HPDE6-E6E7 (cell line): ENCODE results near the gene HEATR9.

Experiments used
- DNase-seq: peaks from one replicate; pipeline ENCODE4 v3.0.0; 2011; ENCODE audit warnings: missing footprints; ENCODE audit errors: extremely low spot score

Gene HEATR9

DNA sequence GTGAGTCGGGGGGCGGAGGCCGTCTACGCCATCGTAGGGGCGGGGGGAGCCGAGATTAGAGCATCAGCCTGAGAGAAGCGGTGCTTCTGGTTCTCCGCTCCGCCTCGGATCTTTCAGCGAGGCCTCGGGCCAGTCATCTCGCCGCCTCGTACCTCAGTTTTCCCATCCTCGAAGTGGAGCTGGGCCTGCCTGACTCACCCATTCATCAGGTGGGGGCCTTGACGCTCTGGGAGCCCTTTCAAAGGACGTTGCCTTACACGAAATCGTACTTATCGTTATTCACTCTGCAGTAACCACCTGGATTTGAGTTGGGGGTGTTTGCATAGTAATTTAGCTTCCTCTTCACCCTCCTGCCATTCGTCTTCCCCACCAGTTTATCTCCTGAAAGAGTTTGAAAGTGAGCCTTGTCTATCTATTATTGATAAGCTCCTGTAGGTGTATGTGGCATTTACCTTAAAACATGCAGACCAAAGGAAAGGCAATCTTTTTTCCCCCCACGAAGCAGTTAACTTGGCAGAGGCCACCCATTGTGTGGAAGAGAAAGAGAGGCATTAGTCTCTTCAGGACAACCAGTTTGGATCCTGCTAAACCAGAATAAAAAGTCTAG lies 58.7 kb downstream of the HEATR9 start:
- DNase-seq, result no peak

DNA sequence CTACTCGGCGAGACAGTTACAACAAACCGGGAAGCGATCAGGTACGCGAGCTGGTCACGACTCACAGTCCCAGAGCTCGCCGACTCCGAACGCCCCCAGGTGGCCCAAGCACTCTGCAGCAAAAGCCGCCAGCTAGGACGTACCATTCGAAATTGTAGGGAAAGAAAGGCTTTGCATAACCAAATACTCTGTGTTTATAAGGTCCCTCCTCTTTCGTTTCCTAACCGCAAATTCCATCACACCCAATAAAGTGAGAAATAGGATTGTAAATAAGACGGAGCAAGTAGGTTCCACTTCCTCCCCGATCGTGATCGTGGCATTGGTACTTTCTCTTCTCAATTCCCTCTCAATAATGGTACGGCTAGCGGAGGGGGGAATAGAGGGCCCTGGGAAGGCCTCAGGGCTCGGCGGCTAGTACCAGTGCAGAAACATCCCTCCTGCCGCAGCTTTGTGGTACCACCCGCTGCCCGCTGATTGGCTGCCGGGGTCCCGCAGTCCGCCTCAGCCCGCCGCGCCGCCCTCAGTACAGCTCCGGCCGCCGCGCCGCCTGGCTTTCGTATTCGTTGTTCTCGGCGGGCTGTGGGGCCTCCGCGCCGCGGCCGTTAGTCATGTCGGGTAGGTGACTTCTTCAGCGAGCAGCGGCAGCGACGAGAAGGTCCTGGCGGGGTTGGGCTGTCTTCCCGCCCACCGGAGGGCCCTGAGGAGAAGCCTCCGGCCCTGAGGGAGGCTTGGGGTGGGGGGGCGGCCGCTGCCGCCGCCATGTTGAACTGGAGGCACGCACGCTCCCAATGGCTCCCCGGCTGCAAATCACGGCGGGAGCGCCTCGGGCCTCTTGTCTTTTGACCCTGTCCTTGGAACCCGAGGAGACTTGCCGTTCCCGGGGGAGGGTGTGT lies 59.5 kb downstream of the HEATR9 start, which contains the start of gene TAF15:
Gene TAF15, plus strand, starts transcription at position 523 of the 893 bp plus-strand sequence. Its CDS starts 86 bp downstream, at position 609.
- peak; percentile 93 for DNase-seq

DNA sequence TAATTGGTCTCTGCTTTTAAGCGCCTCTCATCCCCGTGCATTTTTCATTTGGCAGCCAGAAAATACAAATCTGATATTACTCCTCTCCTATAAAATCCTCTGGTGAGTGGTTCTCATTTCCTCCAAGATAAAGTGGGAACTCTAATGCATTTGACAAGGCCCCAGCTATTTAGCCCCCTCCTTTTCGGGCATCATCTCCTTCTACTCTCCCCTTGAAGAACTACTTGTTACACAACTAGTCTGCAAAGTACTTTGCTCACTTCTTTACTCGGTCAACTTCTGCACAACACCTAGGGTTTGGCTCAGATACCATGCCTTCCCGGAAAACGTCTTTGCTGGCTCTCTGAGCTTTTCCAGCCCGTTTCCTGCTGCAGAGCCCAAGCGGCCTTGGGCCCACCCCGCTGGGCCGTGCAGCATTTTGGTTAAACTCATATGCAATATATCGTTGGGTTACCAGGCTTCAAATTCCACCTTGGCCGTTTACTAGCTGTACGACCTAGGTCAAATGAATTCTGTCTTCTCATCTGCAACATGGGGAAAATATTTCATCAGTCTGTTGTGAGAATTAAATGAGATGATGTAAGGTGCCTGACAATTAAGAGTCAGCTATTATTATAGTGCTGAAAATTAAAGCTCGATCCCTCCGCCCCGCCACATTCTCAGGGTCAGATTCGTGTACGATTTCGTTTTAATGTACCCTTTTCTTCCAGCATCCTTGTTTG lies 60.3 kb downstream of the HEATR9 start:
- DNase-seq, result no peak

DNA sequence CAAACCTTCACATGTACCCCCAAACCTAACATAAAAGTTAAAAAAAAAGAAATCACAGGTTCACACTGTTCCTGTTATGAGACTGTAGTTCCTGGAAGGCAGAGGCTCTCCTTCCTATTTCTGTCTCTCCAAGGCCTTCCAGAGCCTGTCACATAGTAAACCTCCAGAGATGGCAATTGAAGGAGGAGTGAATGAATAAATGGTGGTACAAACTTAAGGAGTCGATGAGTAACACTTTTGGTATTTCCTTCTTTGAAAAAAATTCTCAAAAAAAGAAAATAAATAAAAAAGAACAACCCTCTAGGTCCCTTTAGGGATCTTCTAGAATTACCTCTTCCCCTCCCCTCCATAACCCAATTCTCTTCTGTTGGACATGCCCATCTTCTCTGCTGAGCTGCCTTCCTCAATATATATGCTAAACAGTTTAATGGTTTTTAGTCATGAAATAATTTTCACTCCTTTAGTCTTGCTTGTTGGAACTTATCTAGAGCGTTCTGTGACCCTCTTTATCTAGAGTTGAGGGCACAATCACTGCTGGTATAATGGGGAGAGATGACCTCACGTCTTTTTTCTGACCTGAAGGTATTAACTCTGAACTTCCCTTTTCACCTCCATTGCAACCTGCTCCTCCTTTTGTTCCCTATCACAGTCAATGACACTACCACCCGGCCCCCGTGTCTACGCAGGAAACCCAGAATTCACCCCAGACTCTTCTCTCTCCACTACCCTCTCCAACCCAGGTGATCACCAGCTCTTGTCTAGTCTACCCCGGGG lies 61.1 kb downstream of the HEATR9 start:
- DNase-seq, result no peak
